CD14-positive monocyte (primary cell): Measurements from ENCODE around the gene ADAMTSL3. TPM values are rescaled to one million over a fixed set of nuclear protein-coding genes. Genes with fewer than 3 reads are reported as not detected.
A peak's percentile ranks its signal among the peaks of the same experiment; 100 is the strongest.

Source experiments
- DNase-seq, 3 donors: peaks; one replicate each; pipeline ENCODE4 v3.0.0-alpha.2; 2011 to 2022
- H2AFZ ChIP-seq: 2 replicates; pipeline ENCODE4 v1.6.0; 2012; ENCODE audit warnings: mild to moderate bottlenecking, low read depth, low read length, inconsistent platforms; ENCODE audit not compliant: insufficient read depth, poor library complexity, severe bottlenecking
- H3K27ac ChIP-seq, 2 donors: 1 replicate in 1 of 2; 2 replicates in 1 of 2; pipeline ENCODE4 v1.5.1; 2012 to 2013; ENCODE audit warnings: low read length in 2 of 2, control low read depth in 1 of 2, inconsistent platforms in 1 of 2, low read depth in 1 of 2, mild to moderate bottlenecking in 1 of 2
- H3K27me3 ChIP-seq, 2 donors: one replicate each; pipeline versions ENCODE4 v1.6.0 to v1.6.1; 2011 to 2013; ENCODE audit warnings: low read length in 2 of 2; ENCODE audit not compliant: control insufficient read depth in 2 of 2, insufficient read depth in 2 of 2
- H3K36me3 ChIP-seq, 2 donors: replicated peaks in 1 of 2; 1 replicate in 1 of 2; 2 replicates in 1 of 2; pipeline versions ENCODE4 v1.5.1 to v1.6.1; 2012 to 2013; ENCODE audit warnings: low read length in 2 of 2, control low read depth in 1 of 2, inconsistent platforms in 1 of 2, mild to moderate bottlenecking in 1 of 2; ENCODE audit not compliant: insufficient read depth in 2 of 2, control insufficient read depth in 1 of 2
- H3K4me1 ChIP-seq, 2 donors: 1 replicate in 1 of 2; 2 replicates in 1 of 2; pipeline versions ENCODE4 v1.5.1 to v1.6.1; 2012 to 2013; ENCODE audit warnings: low read length in 2 of 2, control low read depth in 1 of 2, inconsistent platforms in 1 of 2, mild to moderate bottlenecking in 1 of 2, moderate library complexity in 1 of 2; ENCODE audit not compliant: insufficient read depth in 2 of 2, control insufficient read depth in 1 of 2
- H3K4me2 ChIP-seq: replicated peaks from 2 replicates; pipeline ENCODE3; 2012; ENCODE audit warnings: low read length, moderate library complexity, mild to moderate bottlenecking; ENCODE audit not compliant: poor library complexity, severe bottlenecking; ENCODE audit errors: extremely low read depth
- H3K4me3 ChIP-seq, 3 experiments: fragments of 200-600 bp in 1 of 3; sonication (generic) in 1 of 3; replicated peaks in 1 of 3; 1 replicate in 2 of 3; 2 replicates in 1 of 3; pipeline ENCODE4 v1.5.1; 2011 to 2013; ENCODE audit warnings: low read length in 3 of 3, mild to moderate bottlenecking in 3 of 3, control low read depth in 2 of 3, low read depth in 2 of 3, inconsistent platforms in 1 of 3, moderate library complexity in 1 of 3
- H3K79me2 ChIP-seq: 2 replicates; pipeline ENCODE4 v1.6.0; 2012; ENCODE audit warnings: mild to moderate bottlenecking, control low read depth, inconsistent platforms, low read length, moderate library complexity; ENCODE audit not compliant: insufficient read depth
- H3K9ac ChIP-seq: 2 replicates; pipeline ENCODE4 v1.6.0; 2017; ENCODE audit warnings: low read length, mild to moderate bottlenecking; ENCODE audit not compliant: insufficient read depth, poor library complexity, severe bottlenecking
- H3K9me3 ChIP-seq, 2 donors: replicated peaks in 1 of 2; 1 replicate in 1 of 2; 2 replicates in 1 of 2; pipeline versions ENCODE4 v1.5.1 to v1.6.1; 2012 to 2013; ENCODE audit warnings: low read length in 2 of 2, control low read depth in 1 of 2; ENCODE audit not compliant: control insufficient read depth in 1 of 2, insufficient read depth in 1 of 2
- H4K20me1 ChIP-seq: 2 replicates; pipeline ENCODE4 v1.6.0; 2012; ENCODE audit warnings: mild to moderate bottlenecking, low read length, control low read depth, moderate library complexity; ENCODE audit not compliant: insufficient read depth
- H3K27ac Mint-ChIP-seq, 7 donors: one replicate each; pipeline ENCODE4 v1.8.0; 2020; ENCODE audit warnings: mild to moderate bottlenecking in 7 of 7, mixed read lengths in 7 of 7, moderate library complexity in 6 of 7, inconsistent platforms in 2 of 7
- H3K27me3 Mint-ChIP-seq, 3 donors: one replicate each; pipeline ENCODE4 v1.8.0; 2021 to 2022; ENCODE audit warnings: low read depth in 3 of 3, mild to moderate bottlenecking in 3 of 3, mixed read lengths in 3 of 3, moderate library complexity in 3 of 3, inconsistent platforms in 1 of 3
- H3K36me3 Mint-ChIP-seq, 2 donors: one replicate each; pipeline ENCODE4 v1.8.0; 2020; ENCODE audit warnings: mixed read lengths in 2 of 2, inconsistent platforms in 1 of 2, mild to moderate bottlenecking in 1 of 2
- H3K4me1 Mint-ChIP-seq: one replicate; pipeline ENCODE4 v1.8.0; 2020; ENCODE audit warnings: mild to moderate bottlenecking, mixed read lengths
- H3K4me3 Mint-ChIP-seq, 2 donors: one replicate each; pipeline ENCODE4 v1.8.0; 2020; ENCODE audit warnings: mild to moderate bottlenecking in 2 of 2, mixed read lengths in 2 of 2, moderate library complexity in 1 of 2
- H3K9me3 Mint-ChIP-seq, 7 donors: one replicate each; pipeline ENCODE4 v1.8.0; 2020 to 2022; ENCODE audit warnings: mixed read lengths in 7 of 7, mild to moderate bottlenecking in 6 of 7, moderate library complexity in 6 of 7, inconsistent platforms in 2 of 7
- WGBS: methylation state at CpG from one replicate; pipeline ENCODE4 v1.1.5; 2013; ENCODE audit warnings: missing lambda C conversion rate; ENCODE audit not compliant: insufficient coverage; 5-methylcytosine and 5-hydroxymethylcytosine counted together
- intact Hi-C, 2 donors: fragments of 100-400 bp; cut with micrococcal nuclease; formaldehyde crosslinking; loops; one replicate each; pipeline versions ENCODE4 v1.15.0 to v1.15.1; 2023
- polyA plus RNA-seq, 3 donors: library from polyadenylated mRNA; depleted of rRNA in 1 of 3; unstranded in 2 of 3; stranded (reverse) in 1 of 3; fragments of 300-500 nt in 2 of 3; fragments of >200 nt in 1 of 3; fragmentation: Illumina TruSeq in 2 of 3; gene quantifications; 1 replicate in 2 of 3; 2 replicates in 1 of 3; pipeline ENCODE4 v1.2.3, GENCODE V29; 2012 to 2021
- TF ChIP-seq, protein P1 (sequence below): fragments of 200-600 bp; IDR thresholded peaks from one replicate; pipeline ENCODE4 v1.8.0; 2022; ENCODE audit warnings: antibody characterized with exemption, mild to moderate bottlenecking

Gene ADAMTSL3
- polyA plus RNA-seq, 3 donors = not detected

DNA sequence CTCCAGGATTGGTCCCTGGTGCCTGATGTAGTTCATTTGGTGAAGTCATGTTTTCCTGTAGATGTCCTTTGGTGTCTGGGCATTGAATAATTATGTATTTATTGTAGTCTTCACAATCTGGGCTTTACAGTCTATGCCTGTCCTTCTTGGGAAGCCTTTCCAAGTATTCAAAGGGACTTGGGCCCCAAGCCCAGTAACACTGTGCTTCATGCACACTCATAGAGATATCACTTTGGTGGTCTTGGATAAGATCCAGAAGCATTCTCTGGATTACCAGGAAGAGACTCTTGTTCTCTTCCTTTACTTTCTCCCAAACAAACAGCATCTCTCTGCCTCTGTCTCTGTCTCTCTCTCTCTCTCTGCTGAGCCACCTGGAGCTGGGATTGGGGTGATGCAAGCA, 300.6 kb downstream of the ADAMTSL3 start:
- no peak overlapping the region for H3K27ac ChIP-seq
- H3K27ac Mint-ChIP-seq = no peak overlapping the region
- no peaks in the 10 kb centered on the region for H3K9me3 ChIP-seq
- no peaks in the 10 kb centered on the region for H3K36me3 ChIP-seq
- H3K4me1 Mint-ChIP-seq = no peaks in the 10 kb centered on the region
- intact Hi-C loops = no loop called here
- H3K79me2 ChIP-seq = no peaks in the 10 kb centered on the region
- peaks cover 2 to 4% (median 3%) of the 10 kb centered on the region in 3 donors for H3K27me3 Mint-ChIP-seq
- no peak overlapping the region for H3K9ac ChIP-seq
- no peak overlapping the region for H2AFZ ChIP-seq
- peaks cover 0 to 3% (median 0%) of the 10 kb centered on the region in 7 donors for H3K9me3 Mint-ChIP-seq
- no peaks in the 10 kb centered on the region for H3K36me3 Mint-ChIP-seq
- no peaks in the 10 kb centered on the region for H3K27me3 ChIP-seq
- H3K4me2 ChIP-seq = no peak overlapping the region
- no peak for DNase-seq
- TF ChIP-seq, protein P1, sequence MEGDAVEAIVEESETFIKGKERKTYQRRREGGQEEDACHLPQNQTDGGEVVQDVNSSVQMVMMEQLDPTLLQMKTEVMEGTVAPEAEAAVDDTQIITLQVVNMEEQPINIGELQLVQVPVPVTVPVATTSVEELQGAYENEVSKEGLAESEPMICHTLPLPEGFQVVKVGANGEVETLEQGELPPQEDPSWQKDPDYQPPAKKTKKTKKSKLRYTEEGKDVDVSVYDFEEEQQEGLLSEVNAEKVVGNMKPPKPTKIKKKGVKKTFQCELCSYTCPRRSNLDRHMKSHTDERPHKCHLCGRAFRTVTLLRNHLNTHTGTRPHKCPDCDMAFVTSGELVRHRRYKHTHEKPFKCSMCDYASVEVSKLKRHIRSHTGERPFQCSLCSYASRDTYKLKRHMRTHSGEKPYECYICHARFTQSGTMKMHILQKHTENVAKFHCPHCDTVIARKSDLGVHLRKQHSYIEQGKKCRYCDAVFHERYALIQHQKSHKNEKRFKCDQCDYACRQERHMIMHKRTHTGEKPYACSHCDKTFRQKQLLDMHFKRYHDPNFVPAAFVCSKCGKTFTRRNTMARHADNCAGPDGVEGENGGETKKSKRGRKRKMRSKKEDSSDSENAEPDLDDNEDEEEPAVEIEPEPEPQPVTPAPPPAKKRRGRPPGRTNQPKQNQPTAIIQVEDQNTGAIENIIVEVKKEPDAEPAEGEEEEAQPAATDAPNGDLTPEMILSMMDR = no peak
- no peak overlapping the region for H3K4me3 Mint-ChIP-seq
- H4K20me1 ChIP-seq = no peaks in the 10 kb centered on the region
- no peak overlapping the region for H3K4me3 ChIP-seq
- H3K4me1 ChIP-seq = no peaks in the 10 kb centered on the region

DNA sequence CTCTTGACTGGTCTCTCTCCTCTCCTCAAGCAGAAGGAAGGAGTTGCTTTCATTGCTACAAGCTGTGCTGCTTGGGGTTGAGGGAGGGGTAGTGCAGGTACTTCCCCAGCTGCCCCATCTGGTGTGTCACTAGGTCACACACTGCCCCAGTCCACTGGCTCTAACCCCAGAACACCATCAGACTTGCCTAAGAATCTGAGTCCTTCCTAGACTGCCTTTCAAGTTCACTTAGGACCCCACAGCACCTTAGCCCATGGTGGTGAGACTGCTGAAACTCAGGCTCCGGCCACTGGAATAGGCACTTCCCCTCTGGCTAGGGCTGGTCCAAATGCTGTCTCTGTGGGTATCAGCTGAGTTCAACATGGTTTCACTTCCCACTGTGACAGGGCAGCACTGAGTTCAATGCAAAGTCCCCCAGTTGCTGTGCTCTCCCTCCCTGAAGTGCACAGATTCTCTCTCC, 301.9 kb downstream of the ADAMTSL3 start:
- H3K36me3 Mint-ChIP-seq = no peaks in the 10 kb centered on the region
- H3K9me3 Mint-ChIP-seq = peaks cover 0 to 6% (median 3%) of the 10 kb centered on the region in 7 donors
- no peak overlapping the region for H3K27ac ChIP-seq
- DNase-seq = peak in 1 of 3 donors; percentile 10
- TF ChIP-seq, protein P1 = no peak
- H3K4me3 ChIP-seq = no peak overlapping the region
- no peaks in the 10 kb centered on the region for H3K9me3 ChIP-seq
- H3K27ac Mint-ChIP-seq = no peak overlapping the region
- peaks cover 2 to 9% (median 3%) of the 10 kb centered on the region in 3 donors for H3K27me3 Mint-ChIP-seq
- H3K4me2 ChIP-seq = no peak overlapping the region
- H3K9ac ChIP-seq = no peak overlapping the region
- no peaks in the 10 kb centered on the region for H3K4me1 Mint-ChIP-seq
- no peaks in the 10 kb centered on the region for H3K27me3 ChIP-seq
- no peak overlapping the region for H3K4me3 Mint-ChIP-seq
- H3K36me3 ChIP-seq = no peaks in the 10 kb centered on the region
- no peak overlapping the region for H2AFZ ChIP-seq
- WGBS = 0% methylated on average over 1 of the region's 1 CpG
- no peaks in the 10 kb centered on the region for H3K4me1 ChIP-seq
- no peaks in the 10 kb centered on the region for H4K20me1 ChIP-seq
- no peaks in the 10 kb centered on the region for H3K79me2 ChIP-seq
- intact Hi-C loops = no loop called here
